GM21723 (cell line): ENCODE results near the gene RNF138.
"Not testable (repeated sequence)": the region's sequence is repeated elsewhere in the genome, so short reads cannot be mapped to it uniquely, and the experiment has no call there.

Source experiments
- ATAC-seq: cut with Tn5 transposase; IDR thresholded peaks from one replicate; pipeline ENCODE4 v1.9.1; 2021; ENCODE audit warnings: mild to moderate bottlenecking, moderate library complexity; ENCODE audit not compliant: unreplicated experiment

RNF138 gene

GRCh38 chr18:32095192-32095899, 3.7 kb downstream of the RNF138 start:
- no peak for ATAC-seq

GRCh38 chr18:32095900-32096229, 4.2 kb downstream of the RNF138 start:
- no peak for ATAC-seq

DNA sequence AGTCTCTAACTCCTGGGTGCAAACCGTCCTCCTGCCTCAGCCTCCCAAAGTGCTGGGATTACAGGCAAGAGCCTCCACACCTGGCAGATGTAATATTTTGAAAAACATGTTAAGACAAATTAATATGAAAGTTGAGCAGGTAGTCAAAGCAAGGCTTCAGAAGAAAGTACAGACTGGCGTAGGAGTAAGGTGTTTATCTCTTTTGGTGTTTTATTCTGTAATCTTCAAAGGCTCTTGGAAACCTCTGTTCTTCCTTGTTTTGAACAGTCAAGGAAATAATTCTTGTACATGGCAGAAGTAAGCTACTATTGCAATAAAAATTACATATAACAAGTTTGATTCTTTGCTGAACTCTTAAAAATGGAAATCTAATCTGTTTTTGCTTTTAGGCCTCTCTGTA, 5.3 kb downstream of the RNF138 start:
- ATAC-seq, result no peak

- ATAC-seq, result no peak
Observed at GRCh38 chr18:32104516-32104915, 12.8 kb downstream of the RNF138 start.

DNA sequence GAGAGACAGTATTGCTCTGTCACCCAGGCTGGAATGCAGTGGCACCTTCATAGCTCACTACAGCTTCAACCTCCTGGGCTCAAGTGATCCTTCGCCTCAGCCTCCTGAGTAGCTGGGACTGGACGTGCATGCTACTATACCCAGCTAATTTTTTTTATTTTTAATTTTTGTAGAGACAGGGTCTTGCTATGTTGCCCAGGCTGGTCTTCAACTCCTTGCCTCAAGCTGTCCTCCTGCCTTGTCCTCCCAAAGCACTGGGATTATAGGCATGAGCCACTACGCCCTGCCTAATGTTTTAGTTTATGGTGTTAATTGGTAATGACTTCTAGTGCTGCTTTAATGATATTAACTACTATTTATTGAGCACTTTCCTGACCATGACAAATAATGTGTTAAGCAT, 18.3 kb downstream of the RNF138 start:
- no peak for ATAC-seq

DNA sequence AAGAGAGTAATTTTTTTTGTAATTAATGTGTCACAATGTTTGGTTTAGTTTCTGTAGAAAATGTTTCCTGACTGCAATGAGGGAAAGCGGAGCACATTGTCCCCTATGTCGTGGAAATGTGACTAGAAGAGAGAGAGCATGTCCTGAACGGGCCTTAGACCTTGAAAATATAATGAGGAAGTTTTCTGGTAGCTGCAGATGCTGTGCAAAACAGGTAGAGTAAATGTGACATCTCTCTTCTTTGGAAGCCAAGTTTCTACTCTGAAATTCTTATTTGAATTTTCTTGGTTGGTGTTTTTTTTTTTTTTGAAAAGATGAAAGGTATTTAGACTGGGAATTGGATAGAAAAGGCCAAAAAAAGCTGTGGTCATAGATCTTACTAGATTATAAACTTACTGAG, 20.0 kb downstream of the RNF138 start:
- no peak for ATAC-seq

- ATAC-seq, result no peak
Observed at GRCh38 chr18:32112826-32113225, 21.2 kb downstream of the RNF138 start.

GRCh38 chr18:32114293-32114942, 22.7 kb downstream of the RNF138 start:
- ATAC-seq, result no peak

DNA sequence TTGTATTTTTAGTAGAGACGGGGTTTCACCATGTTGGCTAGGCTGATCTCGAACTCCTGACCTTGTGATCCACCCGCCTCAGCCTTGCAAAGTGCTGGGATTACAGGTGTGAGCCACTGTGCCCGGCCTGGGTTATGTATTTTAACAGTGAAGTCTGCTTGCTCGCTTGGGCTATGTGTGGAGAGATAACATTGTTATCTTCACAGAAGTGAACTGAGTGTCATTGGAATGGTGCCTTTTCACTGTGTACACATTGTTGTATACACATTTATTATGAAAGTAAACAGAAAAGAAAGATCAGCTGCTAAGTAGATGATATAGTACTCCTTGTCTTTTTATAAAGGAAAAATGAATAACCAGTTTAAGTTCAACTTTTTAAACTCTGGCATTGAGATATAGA, 30.4 kb downstream of the RNF138 start:
- no peak for ATAC-seq

DNA sequence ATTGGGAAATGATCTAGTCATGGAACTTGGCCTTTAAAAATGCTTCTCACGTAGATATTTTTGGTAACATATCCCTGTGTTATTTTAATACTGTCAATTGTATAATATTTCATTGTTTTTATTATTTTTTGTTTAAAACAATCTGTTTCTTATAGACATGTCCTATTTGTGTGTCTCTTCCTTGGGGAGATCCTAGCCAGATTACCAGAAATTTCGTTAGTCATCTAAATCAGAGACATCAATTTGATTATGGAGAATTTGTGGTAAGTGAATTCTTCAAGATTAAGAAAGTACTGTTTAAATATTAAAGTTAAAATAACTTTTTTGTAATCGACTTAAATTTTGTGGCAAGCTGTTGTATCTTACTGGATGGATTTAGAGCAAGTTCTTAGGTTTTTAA, 34.9 kb downstream of the RNF138 start:
- no peak for ATAC-seq

DNA sequence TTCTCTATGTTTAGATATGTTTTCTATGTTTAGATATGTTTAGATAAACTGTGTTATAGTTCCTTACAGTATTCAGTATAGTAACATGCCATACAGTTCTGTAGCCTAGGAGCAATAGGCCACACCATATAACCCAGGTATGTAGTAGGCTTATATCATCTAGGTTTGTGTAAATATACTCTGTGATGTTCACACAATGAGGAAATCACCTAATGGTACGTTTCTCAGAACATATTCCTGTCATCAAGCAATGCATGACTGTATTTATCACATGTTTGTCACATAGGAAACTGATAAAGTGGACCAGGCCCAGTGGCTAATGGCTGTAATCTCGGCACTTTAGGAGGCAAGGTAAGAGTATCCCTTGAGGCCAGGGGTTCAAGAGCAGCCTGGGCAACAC, 44.0 kb downstream of the RNF138 start:
- no peak for ATAC-seq

- ATAC-seq, result no peak
Observed at GRCh38 chr18:32138332-32138982, 46.8 kb downstream of the RNF138 start.

DNA sequence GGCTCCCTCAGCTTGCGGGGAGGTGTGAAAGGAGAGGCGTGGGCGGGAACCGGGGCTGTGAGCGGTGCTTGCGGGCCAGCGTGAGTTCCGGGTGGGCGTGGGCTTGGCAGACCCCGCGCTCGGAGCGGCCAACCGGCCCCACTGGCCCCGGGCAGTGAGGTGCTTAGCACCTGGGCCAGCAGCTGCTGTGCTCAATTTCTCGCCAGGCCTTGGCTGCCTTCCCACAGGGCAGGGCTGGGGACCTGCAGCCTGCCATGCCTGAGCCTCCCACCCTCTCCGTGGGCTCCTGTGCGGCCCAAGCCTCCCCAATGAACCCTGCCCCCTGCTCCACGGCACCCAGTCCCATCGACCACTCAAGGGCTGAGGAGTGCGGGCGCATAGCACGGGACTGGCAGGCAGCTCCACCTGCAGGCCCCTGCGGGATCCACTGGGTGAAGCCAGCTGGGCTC, 48.2 kb downstream of the RNF138 start:
- no peak for ATAC-seq

- ATAC-seq, result no peak
Observed at GRCh38 chr18:32148185-32148870, 56.7 kb downstream of the RNF138 start.

DNA sequence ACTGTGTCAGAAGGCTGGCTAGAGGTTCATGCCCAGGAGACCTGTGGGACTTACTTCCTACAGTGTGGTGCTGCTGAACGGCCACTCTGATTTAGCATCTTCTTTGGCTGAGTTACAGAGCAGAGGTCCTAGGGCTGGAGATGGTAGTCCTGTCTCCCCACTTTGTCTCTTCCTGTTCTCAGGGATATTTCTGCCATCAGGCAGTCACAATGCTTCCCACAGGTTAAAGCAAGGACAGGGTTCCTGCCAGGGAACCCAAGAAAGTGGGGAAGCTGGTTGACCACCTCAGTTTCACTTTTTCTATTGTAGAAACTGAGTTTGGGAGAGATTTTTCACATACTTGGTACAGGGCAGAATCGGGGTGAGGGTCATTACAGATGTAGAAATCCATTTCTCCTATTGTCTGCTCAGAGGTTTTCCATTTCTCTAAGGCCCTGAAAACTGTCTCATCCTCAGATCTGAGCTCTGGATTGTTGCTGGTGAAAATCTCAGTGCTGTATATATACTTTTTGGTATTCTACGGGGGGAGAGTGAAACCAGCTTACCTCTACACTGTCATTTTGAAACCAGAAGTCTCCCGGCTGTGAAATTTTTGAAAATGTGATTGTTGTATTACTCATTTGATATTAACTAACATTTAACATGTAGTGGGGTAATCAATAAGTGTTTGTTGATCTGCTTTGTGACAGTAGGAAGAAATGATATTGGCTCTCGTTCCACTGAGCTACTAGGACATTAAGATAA, 61.2 kb downstream of the RNF138 start:
- ATAC-seq, result peak; percentile 88

- ATAC-seq, result no peak
Observed at GRCh38 chr18:32156855-32157254, 65.2 kb downstream of the RNF138 start.

GRCh38 chr18:32157580-32157979, 65.9 kb downstream of the RNF138 start:
- no peak for ATAC-seq

GRCh38 chr18:32158108-32158624, 66.5 kb downstream of the RNF138 start:
- peak; percentile 92 for ATAC-seq

- not testable (repeated sequence) for ATAC-seq
Observed at GRCh38 chr18:32158631-32159030, 67.0 kb downstream of the RNF138 start.

DNA sequence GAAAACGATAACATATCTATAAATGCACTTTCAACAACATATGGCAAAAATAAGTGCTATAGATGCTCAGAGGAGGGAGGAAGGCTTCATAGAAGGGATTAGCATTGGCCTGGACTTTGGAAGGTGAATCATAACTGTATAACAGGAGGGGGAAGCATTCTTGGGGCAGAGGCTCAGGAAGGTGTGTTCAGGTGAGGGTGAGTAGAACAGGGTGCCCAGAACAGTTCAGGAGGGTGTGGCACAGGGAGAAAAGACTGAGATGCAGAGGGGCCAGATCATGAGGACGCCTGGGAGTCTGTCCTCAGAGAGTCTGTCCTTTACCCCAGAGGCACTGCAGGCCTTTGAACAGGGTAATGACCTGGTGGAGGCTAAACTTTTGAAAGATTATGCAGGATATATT, 68.9 kb downstream of the RNF138 start:
- no peak for ATAC-seq
